ENCODE measurements around the gene ANKRD42.

DNA sequence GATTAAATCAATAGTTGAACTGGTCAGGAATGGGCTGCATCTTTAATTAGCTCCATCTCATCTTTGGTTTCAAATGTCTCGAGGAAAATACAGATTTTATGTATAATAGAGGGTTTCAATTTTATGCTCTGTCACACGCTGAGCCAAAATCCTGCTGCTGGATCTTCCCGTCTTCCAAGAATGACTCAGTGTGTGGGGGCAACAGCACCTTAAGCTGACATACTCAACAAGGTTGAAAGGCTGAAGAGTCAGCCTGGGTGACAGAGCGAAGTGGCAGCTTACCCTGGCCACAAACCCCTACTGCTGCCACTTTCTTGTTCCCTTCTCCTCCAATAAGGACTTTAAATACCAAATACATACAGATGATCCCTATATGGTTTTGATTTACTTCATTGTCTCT is 45.6 kb upstream of the ANKRD42 start:
- TF ChIP-seq CTCF (conservative IDR thresholded peaks at IDR 0.05; ENCODE audit: low read depth in 2 of 2), result no peak
- TF ChIP-seq ZNF462 (CRISPR knock-in tag; IDR thresholded peaks at IDR 0.05), result no peak
- no peak for TF ChIP-seq EZH2 (IDR thresholded peaks at IDR 0.05; ENCODE audit: low read depth, unreplicated experiment)
- no peak for TF ChIP-seq JUNB (IDR thresholded peaks at IDR 0.05; ENCODE audit: unreplicated experiment)
- TF ChIP-seq, protein P1, sequence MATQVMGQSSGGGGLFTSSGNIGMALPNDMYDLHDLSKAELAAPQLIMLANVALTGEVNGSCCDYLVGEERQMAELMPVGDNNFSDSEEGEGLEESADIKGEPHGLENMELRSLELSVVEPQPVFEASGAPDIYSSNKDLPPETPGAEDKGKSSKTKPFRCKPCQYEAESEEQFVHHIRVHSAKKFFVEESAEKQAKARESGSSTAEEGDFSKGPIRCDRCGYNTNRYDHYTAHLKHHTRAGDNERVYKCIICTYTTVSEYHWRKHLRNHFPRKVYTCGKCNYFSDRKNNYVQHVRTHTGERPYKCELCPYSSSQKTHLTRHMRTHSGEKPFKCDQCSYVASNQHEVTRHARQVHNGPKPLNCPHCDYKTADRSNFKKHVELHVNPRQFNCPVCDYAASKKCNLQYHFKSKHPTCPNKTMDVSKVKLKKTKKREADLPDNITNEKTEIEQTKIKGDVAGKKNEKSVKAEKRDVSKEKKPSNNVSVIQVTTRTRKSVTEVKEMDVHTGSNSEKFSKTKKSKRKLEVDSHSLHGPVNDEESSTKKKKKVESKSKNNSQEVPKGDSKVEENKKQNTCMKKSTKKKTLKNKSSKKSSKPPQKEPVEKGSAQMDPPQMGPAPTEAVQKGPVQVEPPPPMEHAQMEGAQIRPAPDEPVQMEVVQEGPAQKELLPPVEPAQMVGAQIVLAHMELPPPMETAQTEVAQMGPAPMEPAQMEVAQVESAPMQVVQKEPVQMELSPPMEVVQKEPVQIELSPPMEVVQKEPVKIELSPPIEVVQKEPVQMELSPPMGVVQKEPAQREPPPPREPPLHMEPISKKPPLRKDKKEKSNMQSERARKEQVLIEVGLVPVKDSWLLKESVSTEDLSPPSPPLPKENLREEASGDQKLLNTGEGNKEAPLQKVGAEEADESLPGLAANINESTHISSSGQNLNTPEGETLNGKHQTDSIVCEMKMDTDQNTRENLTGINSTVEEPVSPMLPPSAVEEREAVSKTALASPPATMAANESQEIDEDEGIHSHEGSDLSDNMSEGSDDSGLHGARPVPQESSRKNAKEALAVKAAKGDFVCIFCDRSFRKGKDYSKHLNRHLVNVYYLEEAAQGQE (IDR thresholded peaks at IDR 0.05; ENCODE audit: unreplicated experiment), result no peak

Data from GM23338 (cell line).